Heart right ventricle (tissue), 16 donors: ENCODE results near the gene ZNF470. TPM values are rescaled to one million over a fixed set of nuclear protein-coding genes. Genes with fewer than 3 reads are reported as not detected.

Experiments used
- ATAC-seq, 8 donors: fragments of 200-7000 bp; cut with Tn5 transposase; one replicate each; pipeline ENCODE4 v1.9.1; 2020; ENCODE audit warnings: mild to moderate bottlenecking in 8 of 8, moderate library complexity in 8 of 8, moderate number of reproducible peaks in 1 of 8
- DNase-seq, 2 donors: peaks; one replicate each; pipeline ENCODE4 v3.0.0-alpha.2; 2020
- H3K27ac ChIP-seq, 10 donors: fragments of 200-600 bp; sonication (generic) in 2 of 10; one replicate each; pipeline versions ENCODE4 v1.5.0 to v1.8.0; 2020 to 2022; ENCODE audit warnings: mild to moderate bottlenecking in 3 of 10
- H3K27me3 ChIP-seq, 7 donors: fragments of 200-600 bp; one replicate each; pipeline ENCODE4 v1.8.0; 2021 to 2022; ENCODE audit warnings: mild to moderate bottlenecking in 2 of 7
- H3K36me3 ChIP-seq, 9 donors: fragments of 200-600 bp; sonication (generic) in 1 of 9; one replicate each; pipeline versions ENCODE4 v1.5.0 to v1.8.0; 2020 to 2022; ENCODE audit warnings: mild to moderate bottlenecking in 2 of 9
- H3K4me1 ChIP-seq, 9 donors: fragments of 200-600 bp; sonication (generic) in 1 of 9; one replicate each; pipeline versions ENCODE4 v1.5.0 to v1.8.0; 2020 to 2022; ENCODE audit warnings: mild to moderate bottlenecking in 4 of 9
- H3K4me3 ChIP-seq, 10 donors: fragments of 200-600 bp; sonication (generic) in 2 of 10; one replicate each; pipeline versions ENCODE4 v1.5.0 to v1.8.0; 2020 to 2022; ENCODE audit warnings: mild to moderate bottlenecking in 7 of 10, moderate library complexity in 2 of 10
- H3K9me3 ChIP-seq, 11 donors: fragments of 200-600 bp in 10 of 11; sonication (generic) in 2 of 11; one replicate each; pipeline versions ENCODE4 v1.5.0 to v1.8.0; 2013 to 2022; ENCODE audit warnings: mild to moderate bottlenecking in 2 of 11, control low read depth in 1 of 11, moderate library complexity in 1 of 11
- CTCF ChIP-seq, 9 donors: fragments of 200-600 bp; sonication (generic) in 2 of 9; IDR thresholded peaks; one replicate each; pipeline versions ENCODE4 v1.5.0 to v1.8.0; 2021 to 2022; ENCODE audit warnings: antibody characterized with exemption in 9 of 9, mild to moderate bottlenecking in 5 of 9, moderate library complexity in 1 of 9
- whole genome bisulfite sequencing, 2 donors: extraction: QIAGEN DNeasy Blood & Tissue Kit; methylation state at CpG; one replicate each; pipeline ENCODE4 v1.1.7; 2013; ENCODE audit warnings: inconsistent platforms in 1 of 2; 5-methylcytosine and 5-hydroxymethylcytosine counted together
- intact Hi-C, 10 donors: fragments of 100-400 bp; cut with DNase I; formaldehyde crosslinking; loops; one replicate each; pipeline versions ENCODE4 v1.11.1 to v1.14.2; 2022
- polyA plus RNA-seq, 2 donors: library from polyadenylated mRNA; stranded (reverse); fragments of 200-250 nt; gene quantifications; one replicate each; pipeline ENCODE4 v1.2.3, GENCODE V29; 2013
- total RNA-seq, 10 donors: library from RNA; stranded (reverse); fragmentation: NEBNext Ultra II Directional in 3 of 10; extraction: Animal tissue kit (Norgen Biotek cat#: 25700) in 3 of 10; gene quantifications; one replicate each; pipeline versions ENCODE4 v1.2.1 to v1.2.4, GENCODE V29; 2021 to 2023
- donor health status: Arrhythmogenic right ventricular cardiomyopathy.
- donor health status: ischemic (EF 13 %, LVEDD 7.1; RV severe dilation, severe dysfunction).
- donor health status: healthy with polysubstance abuse.
- donor health status: DM: no; HTN: yes; CAD: no.
- donor health status: DM: no; HTN: no; CAD: no.
- donor health status: ischemic (EF 25% LVEDD 6.9; RV normal size, moderate dysfunction).
- donor health status: ischemic (EF 25% LVEDD 5.7; RV mildly dilated, moderate dysfunction).
- donor health status: healthy.
- donor health status: DM: yes; HTN: yes; CAD: no.
- donor health status: Ischemic cardiomyopathy.
- donor health status: ischemic (EF 35%, LVEDD 5.7; RV mildly dilated, moderate dysfunction).
- donor health status: nonischemic (EF 11% LVEDD 7.7; RV severe dilation, severe dysfunction).
- donor health status: DM: yes; HTN: yes; CAD: no.
- donor health status: PGD.
- donor health status: ischemic (EF 29% LVEDD 5.4; RV normal size, mild dysfunction).
- donor health status: nonischemic (EF 23%, LVEDD 6.1; RV moderate dilation, normal function).

ZNF470 gene
- total and polyA plus RNA-seq, 12 donors: 2.5 to 12.1 (median 4.9) TPM

- DNase-seq: no peak
- peaks cover 0 to 100% (median 0%) of the 10 kb centered on the region in 11 donors for H3K9me3 ChIP-seq
Measured at GRCh38 chr19:56623006-56623405, 55.7 kb downstream of the ZNF470 start.

GRCh38 chr19:56625708-56626107 lies 58.4 kb downstream of the ZNF470 start:
- TF ChIP-seq CTCF (IDR thresholded peaks at IDR 0.05): no peak
- intact Hi-C loops: no loop called here
- ATAC-seq (no peak), DNase-seq (no peak)
- no peak overlapping the region for H3K4me3 ChIP-seq
- peaks cover 0 to 46% (median 38%) of the 10 kb centered on the region in 9 donors for H3K36me3 ChIP-seq
- H3K4me1 ChIP-seq: no peaks in the 10 kb centered on the region
- WGBS, 2 donors: 91 to 92% methylated on average over 9 of the region's 9 CpGs
- peaks cover 0 to 100% (median 11%) of the 10 kb centered on the region in 11 donors for H3K9me3 ChIP-seq
- H3K27me3 ChIP-seq: no peaks in the 10 kb centered on the region
- no peak overlapping the region for H3K27ac ChIP-seq

More at GRCh38 chr19:56623006-56623405, 55.7 kb downstream of the ZNF470 start:
- peaks cover 0 to 52% (median 38%) of the 10 kb centered on the region in 9 donors for H3K36me3 ChIP-seq
- no peak for TF ChIP-seq CTCF (IDR thresholded peaks at IDR 0.05)
- H3K27ac ChIP-seq: no peak overlapping the region
- no peak for ATAC-seq
- intact Hi-C loops: no loop called here
- no peaks in the 10 kb centered on the region for H3K27me3 ChIP-seq
- 73 to 82% methylated on average over 9 of the region's 9 CpGs for WGBS, 2 donors
- no peaks in the 10 kb centered on the region for H3K4me1 ChIP-seq
- H3K4me3 ChIP-seq: no peak overlapping the region

DNA sequence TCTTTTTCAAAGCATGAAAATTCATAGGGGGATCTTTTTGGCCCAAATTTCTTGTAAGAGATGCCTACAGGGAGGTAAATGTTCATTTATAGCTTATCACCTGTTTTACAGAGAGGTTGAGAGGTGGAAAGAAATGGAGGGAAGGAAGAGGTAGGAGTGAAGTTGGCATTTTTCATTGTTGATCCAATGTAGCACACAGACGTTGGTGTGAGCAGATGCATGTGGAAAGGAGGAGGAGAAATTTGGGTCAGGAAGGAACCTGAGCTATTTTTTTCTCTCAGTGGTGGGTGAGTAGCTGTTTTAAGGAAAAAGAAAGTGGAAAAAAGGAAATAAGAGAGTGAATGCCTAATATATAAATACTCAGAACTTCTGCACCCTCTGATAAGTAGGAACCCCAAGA lies 65.8 kb downstream of the ZNF470 start:
- H3K36me3 ChIP-seq: peaks cover 0 to 4% (median 0%) of the 10 kb centered on the region in 9 donors
- DNase-seq: no peak
- 18 to 30% methylated on average over 1 of the region's 1 CpG for WGBS, 2 donors
- peaks cover 0 to 97% (median 12%) of the 10 kb centered on the region in 11 donors for H3K9me3 ChIP-seq
- ATAC-seq: no peak
- H3K4me3 ChIP-seq: no peak overlapping the region
- intact Hi-C loops: no loop called here
- H3K27me3 ChIP-seq: no peaks in the 10 kb centered on the region
- H3K4me1 ChIP-seq: no peaks in the 10 kb centered on the region
- no peak for TF ChIP-seq CTCF (IDR thresholded peaks at IDR 0.05)
- H3K27ac ChIP-seq: no peak overlapping the region

DNA sequence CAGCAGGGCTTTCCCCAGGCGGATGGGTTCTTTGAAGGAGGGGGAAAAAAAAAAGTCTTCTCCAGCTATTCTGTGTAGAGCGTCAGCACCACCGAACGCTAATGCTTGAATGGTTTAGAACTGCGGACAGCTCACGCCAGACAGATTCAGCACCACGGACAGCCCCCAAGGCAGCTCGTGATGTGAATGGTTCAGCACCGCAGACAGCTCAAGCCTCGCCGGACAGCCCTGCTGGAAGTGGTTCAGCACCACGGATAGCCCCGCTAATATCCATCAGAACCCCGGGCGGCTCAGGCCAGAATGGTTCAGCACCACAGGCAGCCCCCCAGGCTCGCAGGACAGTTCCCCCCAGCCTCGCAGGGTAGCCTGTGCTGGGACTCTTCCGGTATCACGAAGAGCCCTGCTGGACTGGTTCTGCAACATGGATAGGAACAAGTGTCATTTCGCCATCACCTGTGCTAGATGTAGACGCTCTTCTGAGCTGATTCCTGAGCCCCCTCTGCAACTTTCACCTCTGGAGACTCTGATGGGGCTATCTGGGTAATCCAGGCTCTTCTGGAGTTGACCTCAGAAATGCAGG lies 70.8 kb downstream of the ZNF470 start:
- no peaks in the 10 kb centered on the region for H3K4me1 ChIP-seq
- H3K9me3 ChIP-seq: peaks cover 0 to 76% (median 5%) of the 10 kb centered on the region in 11 donors
- peaks cover 0 to 11% (median 6%) of the 10 kb centered on the region in 7 donors for H3K27me3 ChIP-seq
- DNase-seq (peak; percentile 79 to 89), ATAC-seq (peak; percentile 88 to 96 (median 93))
- no peak for TF ChIP-seq CTCF (IDR thresholded peaks at IDR 0.05)
- intact Hi-C loops: no loop called here
- no peak overlapping the region for H3K4me3 ChIP-seq
- 7 to 12% methylated on average over 21 of the region's 21 CpGs for WGBS, 2 donors
- peaks cover 0 to 4% (median 0%) of the 10 kb centered on the region in 9 donors for H3K36me3 ChIP-seq
- H3K27ac ChIP-seq: no peak overlapping the region

Other genes with a start within 250 kb of the ZNF470 start
- gene ZNF582, start 173.9 kb upstream of the ZNF470 start, total RNA-seq: 1 to 10 TPM; 3.0 to 6.2 (median 4.5) TPM
- gene ZNF582, start 173.9 kb upstream of the ZNF470 start, polyA plus RNA-seq: 1 to 10 TPM; 4.2 to 5.7 TPM
- 1 to 10 TPM; 4.6 to 7.1 (median 5.4) TPM for gene ZNF583, start 163.1 kb upstream of the ZNF470 start, total RNA-seq
- 1 to 10 TPM; 2.6 to 3.1 TPM for gene ZNF583, start 163.1 kb upstream of the ZNF470 start, polyA plus RNA-seq
- 1 to 10 TPM; 3.0 to 6.8 (median 4.7) TPM for gene ZNF667, start 90.1 kb upstream of the ZNF470 start, total RNA-seq
- gene ZNF667, start 90.1 kb upstream of the ZNF470 start, polyA plus RNA-seq: 1 to 10 TPM; 1.5 to 6.9 TPM
- gene ZNF471, start 59.6 kb upstream of the ZNF470 start, total RNA-seq: 1 to 10 TPM; 3.9 to 7.7 (median 5.5) TPM
- 1 to 10 TPM; 1.9 to 6.3 TPM for gene ZNF471, start 59.6 kb upstream of the ZNF470 start, polyA plus RNA-seq
- gene ZFP28, start 28.5 kb upstream of the ZNF470 start, total RNA-seq: 1 to 10 TPM; 5.2 to 9.1 (median 6.7) TPM
- gene ZFP28, start 28.5 kb upstream of the ZNF470 start, polyA plus RNA-seq: 1 to 10 TPM; 4.1 to 5.3 TPM
- gene ZNF71, start 27.8 kb downstream of the ZNF470 start, total RNA-seq: 1 to 10 TPM; 4.4 to 7.2 (median 6.1) TPM
- 1 to 10 TPM; 2.9 to 5.3 TPM for gene ZNF71, start 27.8 kb downstream of the ZNF470 start, polyA plus RNA-seq
- under 1 TPM in 5 of 10 donors, not detected in 5; 0.24 to 0.67 (median 0.35) TPM for gene SMIM17, start 75.7 kb downstream of the ZNF470 start, total RNA-seq
- gene SMIM17, start 75.7 kb downstream of the ZNF470 start, polyA plus RNA-seq: under 1 TPM; 0.14 to 0.44 TPM
- gene ZNF835, start 104.3 kb downstream of the ZNF470 start, total RNA-seq: 1 to 10 TPM; 2.0 to 8.8 (median 3.8) TPM
- gene ZNF835, start 104.3 kb downstream of the ZNF470 start, polyA plus RNA-seq: 1 to 10 TPM; 1.2 to 1.3 TPM